ENCODE data around the gene CELSR1. TPM values are rescaled to one million over a fixed set of nuclear protein-coding genes. Genes with fewer than 3 reads are reported as not detected.

The CELSR1 gene
- total RNA-seq, 1 donor from 2014 or later, result 32.9 TPM

DNA sequence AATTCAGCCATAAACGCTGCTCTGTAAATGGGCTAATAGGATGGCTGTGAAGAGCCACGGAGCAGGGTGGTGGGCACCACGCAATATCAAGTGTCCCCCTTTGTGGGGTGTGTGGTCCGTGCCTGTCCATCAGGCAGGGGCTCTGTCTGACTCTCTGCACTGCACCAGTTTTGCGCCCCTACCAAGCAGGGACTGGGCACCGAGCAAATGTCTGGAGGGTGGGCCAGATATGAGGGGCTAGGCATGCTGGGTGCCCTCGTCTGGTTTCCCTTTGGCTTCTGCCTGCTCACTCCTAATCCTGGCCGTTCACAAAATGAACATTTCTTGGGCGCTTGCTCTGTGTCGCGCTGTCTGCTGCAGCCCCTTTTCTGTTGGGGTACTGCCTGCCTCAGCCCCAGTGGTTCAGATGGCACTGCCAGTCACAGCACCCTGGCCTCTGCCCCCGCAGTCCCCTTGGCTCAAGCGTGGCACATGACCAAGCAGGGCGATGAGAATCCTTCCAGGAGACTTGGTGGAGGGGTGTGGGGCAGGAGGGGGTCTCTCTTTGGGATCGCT, 37.1 kb upstream of the CELSR1 start:
- no peak overlapping the region for H3K4me3 ChIP-seq
- H3K27me3 ChIP-seq, result no peaks in the 10 kb centered on the region
- no peak overlapping the region for H3K27ac ChIP-seq
- TF ChIP-seq, protein P1, sequence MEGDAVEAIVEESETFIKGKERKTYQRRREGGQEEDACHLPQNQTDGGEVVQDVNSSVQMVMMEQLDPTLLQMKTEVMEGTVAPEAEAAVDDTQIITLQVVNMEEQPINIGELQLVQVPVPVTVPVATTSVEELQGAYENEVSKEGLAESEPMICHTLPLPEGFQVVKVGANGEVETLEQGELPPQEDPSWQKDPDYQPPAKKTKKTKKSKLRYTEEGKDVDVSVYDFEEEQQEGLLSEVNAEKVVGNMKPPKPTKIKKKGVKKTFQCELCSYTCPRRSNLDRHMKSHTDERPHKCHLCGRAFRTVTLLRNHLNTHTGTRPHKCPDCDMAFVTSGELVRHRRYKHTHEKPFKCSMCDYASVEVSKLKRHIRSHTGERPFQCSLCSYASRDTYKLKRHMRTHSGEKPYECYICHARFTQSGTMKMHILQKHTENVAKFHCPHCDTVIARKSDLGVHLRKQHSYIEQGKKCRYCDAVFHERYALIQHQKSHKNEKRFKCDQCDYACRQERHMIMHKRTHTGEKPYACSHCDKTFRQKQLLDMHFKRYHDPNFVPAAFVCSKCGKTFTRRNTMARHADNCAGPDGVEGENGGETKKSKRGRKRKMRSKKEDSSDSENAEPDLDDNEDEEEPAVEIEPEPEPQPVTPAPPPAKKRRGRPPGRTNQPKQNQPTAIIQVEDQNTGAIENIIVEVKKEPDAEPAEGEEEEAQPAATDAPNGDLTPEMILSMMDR (IDR thresholded peaks at IDR 0.05), result no peak
- no peak for TF ChIP-seq POLR2AphosphoS5 (IDR thresholded peaks at IDR 0.05; ENCODE audit: insufficient read depth in 1 of 2, low read depth in 1 of 2)
- no peak for TF ChIP-seq POLR2A (IDR thresholded peaks at IDR 0.05)
- H3K36me3 ChIP-seq, result no peaks in the 10 kb centered on the region
- H3K4me1 ChIP-seq, result peaks cover 32% of the 10 kb centered on the region
- intact Hi-C loops (cut with DNase I), result no loop called here
- no peak for DNase-seq (ENCODE audit: extremely low spot score in 2 of 2)
- no peaks in the 10 kb centered on the region for H3K9me3 ChIP-seq

DNA sequence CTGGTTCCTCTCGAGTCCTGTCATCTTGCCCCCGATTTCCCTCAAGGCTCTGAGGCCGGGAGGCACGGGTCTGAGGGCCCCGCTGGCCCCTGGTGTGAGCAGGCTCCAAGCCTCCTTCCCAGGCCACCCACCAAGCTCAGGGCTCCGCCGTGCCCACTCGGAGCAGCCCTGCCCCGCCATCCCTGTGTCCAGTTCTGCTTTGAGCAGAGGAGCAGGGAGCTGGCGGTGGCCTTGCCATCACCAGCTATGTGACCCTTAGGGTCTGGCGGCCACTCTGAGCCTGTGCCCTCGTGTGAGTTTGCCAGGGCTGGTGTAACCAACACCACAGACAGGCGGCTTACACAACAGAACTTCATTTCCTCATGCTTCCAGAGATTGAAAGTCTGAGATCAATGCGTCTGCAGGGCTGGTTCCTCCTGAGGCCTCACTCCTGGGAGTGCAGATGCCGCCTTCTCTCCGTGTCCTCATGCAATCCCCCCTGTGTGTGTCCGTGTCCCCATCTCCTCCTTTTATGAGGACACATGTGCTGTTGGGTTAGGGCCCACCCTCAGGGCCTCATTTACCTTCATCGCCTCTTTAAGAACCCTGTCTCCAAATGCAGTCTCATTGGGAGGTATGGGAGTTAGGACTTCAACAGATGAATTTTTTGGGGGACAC, 36.5 kb upstream of the CELSR1 start:
- intact Hi-C loops (cut with DNase I), result no loop called here
- no peak for TF ChIP-seq POLR2AphosphoS5 (IDR thresholded peaks at IDR 0.05; ENCODE audit: insufficient read depth in 1 of 2, low read depth in 1 of 2)
- TF ChIP-seq, protein P1 (IDR thresholded peaks at IDR 0.05), result no peak
- TF ChIP-seq POLR2A (IDR thresholded peaks at IDR 0.05), result no peak
- H3K27ac ChIP-seq, result no peak overlapping the region
- no peaks in the 10 kb centered on the region for H3K9me3 ChIP-seq
- peaks cover 26% of the 10 kb centered on the region for H3K4me1 ChIP-seq
- H3K27me3 ChIP-seq, result no peaks in the 10 kb centered on the region
- no peak overlapping the region for H3K4me3 ChIP-seq
- H3K36me3 ChIP-seq, result no peaks in the 10 kb centered on the region
- no peak for DNase-seq (ENCODE audit: extremely low spot score in 2 of 2)

DNA sequence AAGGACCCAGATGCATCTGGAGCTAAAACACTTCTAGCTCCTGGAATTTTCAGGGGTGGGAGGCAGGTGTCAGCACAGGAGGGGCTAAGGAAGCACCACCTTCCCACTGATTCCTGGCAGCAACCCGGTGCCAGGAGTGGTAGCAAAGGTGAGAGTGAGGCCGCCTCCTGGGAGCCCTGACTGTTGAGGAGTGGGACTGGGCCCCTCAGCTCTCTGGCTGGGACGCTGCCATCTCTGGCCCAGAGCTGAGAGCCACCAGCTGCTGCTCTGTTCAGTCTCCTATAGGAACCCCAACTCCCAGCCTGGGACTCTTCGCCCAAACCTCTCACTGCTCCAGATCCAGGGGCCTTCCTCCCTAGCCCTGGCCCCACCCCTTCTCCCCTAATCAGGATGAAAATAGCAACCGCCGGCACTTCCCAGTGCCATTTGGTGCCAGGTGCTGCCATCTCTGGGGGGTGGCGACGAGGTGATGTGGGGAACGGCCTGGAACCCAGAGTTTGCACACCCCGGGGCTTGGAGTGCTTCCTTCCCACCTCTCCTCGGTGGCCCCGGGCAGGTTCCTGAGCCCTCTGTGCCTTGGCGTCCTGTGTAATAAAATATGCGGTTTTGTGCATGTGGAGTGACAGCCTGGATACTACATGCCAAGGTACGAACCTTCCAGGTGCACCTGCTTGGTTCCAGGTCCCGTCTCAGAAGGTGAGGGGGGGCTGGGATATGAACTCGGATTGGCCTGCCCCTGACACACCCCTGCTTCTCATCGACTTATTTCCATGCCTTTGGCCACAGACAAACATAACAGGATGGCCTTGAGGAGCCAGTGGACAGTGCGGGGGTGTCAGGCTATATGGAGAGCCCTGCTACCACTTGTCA, 35.7 kb upstream of the CELSR1 start:
- Histone ChIP-seq H3K27me3 (no peaks in the 10 kb centered on the region), H3K9me3 (no peaks in the 10 kb centered on the region), H3K36me3 (no peaks in the 10 kb centered on the region), H3K4me1 (peaks cover 19% of the 10 kb centered on the region), H3K4me3 (no peak overlapping the region), H3K27ac (no peak overlapping the region)
- intact Hi-C loops (cut with DNase I), result no loop called here
- TF ChIP-seq POLR2A (IDR thresholded peaks at IDR 0.05), result no peak
- TF ChIP-seq, protein P1 (IDR thresholded peaks at IDR 0.05), result no peak
- TF ChIP-seq POLR2AphosphoS5 (IDR thresholded peaks at IDR 0.05; ENCODE audit: insufficient read depth in 1 of 2, low read depth in 1 of 2), result no peak
- no peak for DNase-seq (ENCODE audit: extremely low spot score in 2 of 2)

DNA sequence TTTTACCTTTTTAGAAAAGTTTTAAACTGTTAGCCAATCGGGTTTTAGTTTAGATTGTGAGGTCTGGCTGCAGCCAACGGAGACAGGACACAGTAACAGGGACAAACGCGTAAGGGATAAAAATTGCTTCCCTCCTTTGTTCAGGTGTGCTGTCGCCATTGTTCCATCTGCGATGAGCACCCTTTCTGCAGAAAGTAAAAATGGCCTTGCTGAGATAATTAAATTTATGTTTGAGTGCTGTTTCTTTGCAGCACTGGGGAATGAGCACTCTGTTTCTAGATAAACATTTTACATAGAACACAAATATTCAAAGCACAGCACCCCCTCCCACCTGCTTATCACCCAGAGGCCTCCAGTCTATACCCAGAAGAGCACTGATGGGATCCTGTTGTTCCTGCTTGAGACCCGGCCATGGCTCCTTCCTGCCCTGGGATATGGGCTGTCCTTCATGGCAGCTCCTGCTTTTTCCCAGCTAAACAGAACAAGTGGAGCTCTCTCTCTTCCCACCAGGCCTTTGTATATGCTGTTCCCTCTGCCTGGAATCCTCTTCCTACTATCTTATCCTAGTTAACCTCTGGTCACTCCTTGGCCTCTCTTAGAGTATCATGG, 34.3 kb upstream of the CELSR1 start:
- Histone ChIP-seq H3K9me3 (no peaks in the 10 kb centered on the region), H3K27me3 (no peaks in the 10 kb centered on the region), H3K4me3 (no peak overlapping the region), H3K36me3 (no peaks in the 10 kb centered on the region), H3K27ac (no peak overlapping the region), H3K4me1 (peaks cover 12% of the 10 kb centered on the region)
- TF ChIP-seq, protein P1 (IDR thresholded peaks at IDR 0.05), result no peak
- TF ChIP-seq POLR2AphosphoS5 (IDR thresholded peaks at IDR 0.05; ENCODE audit: insufficient read depth in 1 of 2, low read depth in 1 of 2) (no peak), POLR2A (IDR thresholded peaks at IDR 0.05) (no peak)
- DNase-seq (ENCODE audit: extremely low spot score in 2 of 2), result no peak
- intact Hi-C loops (cut with DNase I), result no loop called here

All from vagina (tissue), 2 donors.